Esophagus muscularis mucosa (tissue), 4 donors: ENCODE measurements around the gene CARNS1.

Source experiments
- CTCF ChIP-seq, 3 experiments: fragments of 200-600 bp in 2 of 3; fragments of 450-650 bp in 1 of 3; sonication (generic) in 2 of 3; IDR thresholded peaks; one replicate each; pipeline ENCODE4 v1.5.1; 2017 to 2019; ENCODE audit warnings: antibody characterized with exemption in 3 of 3, mild to moderate bottlenecking in 2 of 3, moderate library complexity in 1 of 3
- EP300 ChIP-seq: sonication (generic); formaldehyde crosslinking; IDR thresholded peaks from one replicate; pipeline ENCODE4 v1.6.1; 2017; ENCODE audit warnings: antibody characterized with exemption
- POLR2A ChIP-seq: fragments of 450-650 bp; IDR thresholded peaks from one replicate; pipeline ENCODE4 v1.6.1; 2017; ENCODE audit warnings: antibody characterized with exemption, moderate library complexity, mild to moderate bottlenecking, low read depth

GRCh38 chr11:67381244-67381972, 34.1 kb upstream of the CARNS1 start:
- no peak for TF ChIP-seq POLR2A
- no peak for TF ChIP-seq CTCF (IDR thresholded peaks at IDR 0.05)
- TF ChIP-seq EP300: no peak
